Stimulated activated CD8-positive, alpha-beta memory T cell treated with anti-CD3 and anti-CD28 coated beads, Interleukin-4, amount 100 ng/mL, for 48 hours (primary cell): Measurements from ENCODE around the gene LTBP2.

ENCODE experiments used
- DNase-seq: peaks from one replicate; pipeline ENCODE4 v3.0.0-alpha.2; 2020

LTBP2 gene

DNA sequence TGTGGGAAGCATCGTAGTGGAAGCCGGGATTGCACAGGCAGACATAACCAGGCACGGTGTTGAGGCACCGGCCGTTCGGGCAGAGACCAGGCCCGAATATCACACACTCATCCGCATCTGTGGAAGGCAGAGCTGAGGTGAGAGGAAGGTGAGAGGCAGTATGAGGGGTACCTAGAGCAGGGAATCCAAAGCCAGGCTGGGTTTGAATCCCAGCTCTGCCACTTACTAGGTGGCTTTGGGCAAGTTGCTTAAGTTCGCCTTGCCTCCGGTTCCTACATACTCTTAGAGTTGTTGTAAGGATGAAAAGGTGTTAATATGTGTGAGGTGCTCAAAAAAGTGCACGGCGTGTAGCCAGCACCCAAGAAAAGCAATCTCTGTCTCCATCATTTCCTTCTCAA, 108.1 kb downstream of the LTBP2 start:
- DNase-seq: peak; percentile 18

DNA sequence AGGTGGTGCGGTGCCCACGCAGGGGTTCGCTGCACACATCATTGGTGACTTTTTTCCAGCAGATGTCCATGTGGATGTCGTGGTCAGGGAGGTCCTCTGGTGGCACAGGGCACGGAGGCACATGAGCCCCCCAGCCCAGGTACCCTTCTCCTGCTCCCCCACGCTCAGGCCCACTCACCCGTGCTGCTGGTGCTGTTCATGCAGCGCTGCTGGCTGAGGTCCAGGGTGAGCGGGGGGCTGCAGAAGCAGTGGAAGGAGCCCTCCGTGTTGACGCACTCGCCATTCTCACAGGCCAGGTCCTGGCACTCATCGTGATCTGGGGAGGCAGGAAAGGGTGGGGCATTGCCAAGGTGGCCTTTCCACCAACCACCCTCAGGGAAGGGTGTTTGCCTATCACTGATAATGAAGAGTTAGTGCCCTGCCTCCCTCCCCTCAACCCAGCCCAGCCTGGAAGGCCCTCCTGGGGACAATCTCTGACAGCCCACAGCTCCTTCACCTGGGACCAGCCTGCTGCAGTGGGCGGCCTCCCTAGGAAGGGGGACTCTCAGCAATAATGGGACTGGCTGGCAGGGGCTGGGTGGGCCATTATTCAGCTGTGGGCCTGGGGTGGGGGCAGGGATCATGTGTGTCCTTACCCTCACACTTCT, 108.6 kb downstream of the LTBP2 start:
- DNase-seq: peak; percentile 18

DNA sequence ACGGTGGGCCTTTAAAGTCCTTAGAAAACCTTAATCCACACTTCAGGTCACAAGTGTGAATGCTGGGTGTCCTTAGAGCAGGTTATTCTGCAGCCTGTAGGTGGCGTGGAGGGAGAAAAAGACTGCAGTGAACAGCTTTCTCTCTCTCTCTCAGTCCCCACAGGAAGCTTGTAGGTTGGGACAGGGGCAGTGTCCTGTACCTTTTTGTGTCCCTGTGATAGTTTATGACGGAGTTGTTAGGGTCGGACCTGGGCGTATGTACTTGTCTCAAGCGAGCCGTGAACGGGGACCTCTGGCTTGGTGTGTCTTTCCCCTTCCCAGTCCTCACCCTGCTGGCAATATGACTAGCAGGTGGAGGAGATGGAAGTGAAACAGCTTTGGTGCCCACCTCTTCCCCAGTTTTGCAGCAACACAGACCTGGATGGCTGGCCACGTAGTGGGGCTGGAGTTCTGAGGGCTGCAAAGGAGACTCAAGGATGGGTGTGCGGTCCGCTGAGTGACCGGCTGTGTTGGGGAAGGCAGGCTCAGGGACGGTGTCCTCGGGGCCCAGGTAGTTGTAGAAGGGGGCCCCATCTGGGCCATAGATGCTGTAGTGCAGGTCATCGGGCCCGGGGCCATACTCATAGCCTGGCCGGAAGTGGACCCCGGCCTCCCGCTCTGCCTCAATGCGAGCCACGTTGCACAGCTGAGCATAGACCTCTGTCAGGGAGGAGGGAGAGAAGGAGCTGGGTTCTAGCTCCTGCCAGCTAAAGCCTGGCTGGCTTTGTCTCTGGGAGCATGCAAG, 109.6 kb downstream of the LTBP2 start:
- no peak for DNase-seq

DNA sequence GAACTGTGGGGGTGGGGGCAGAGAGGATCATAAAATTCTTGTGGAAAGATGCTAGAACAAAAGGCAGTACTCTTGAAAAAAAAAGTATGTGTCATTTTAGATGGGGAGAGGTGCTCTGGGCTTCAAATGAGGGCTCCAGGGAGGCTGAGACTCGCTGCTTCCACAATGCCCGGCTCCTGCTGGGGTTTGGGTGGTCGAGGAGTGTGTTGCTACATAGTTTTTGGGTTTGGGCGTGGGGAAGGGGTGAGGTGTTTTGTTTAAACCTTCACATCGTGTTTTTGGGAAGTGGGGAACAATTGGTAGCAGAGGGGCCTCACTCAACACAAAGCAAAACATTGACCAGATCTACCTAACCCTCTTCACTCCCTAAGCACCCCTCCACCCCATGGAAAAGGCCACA, 110.3 kb downstream of the LTBP2 start:
- DNase-seq: no peak

DNA sequence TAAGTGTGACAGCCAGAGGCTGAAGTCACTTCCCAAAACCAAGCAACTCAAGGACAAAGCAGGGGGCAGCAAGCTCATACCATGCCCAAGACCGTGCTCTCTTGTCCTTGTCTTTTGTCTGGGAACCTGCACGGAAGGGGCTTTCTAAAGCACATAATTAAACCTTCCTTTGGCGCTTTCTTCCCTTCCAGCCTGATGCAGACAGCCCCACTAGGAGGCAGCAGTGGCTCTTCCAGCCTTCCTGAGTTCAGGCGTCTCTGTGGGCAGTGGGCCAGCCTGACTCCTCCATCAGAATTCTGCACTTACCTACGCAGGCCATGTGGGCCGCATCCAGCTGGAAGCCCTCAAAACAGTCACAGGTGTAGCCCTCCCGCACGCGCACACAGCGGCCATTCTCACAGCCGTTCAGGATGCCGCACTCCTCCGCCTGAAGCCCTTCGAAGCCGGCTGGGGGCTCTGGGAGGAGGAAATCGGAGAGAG, 110.9 kb downstream of the LTBP2 start:
- DNase-seq: no peak

DNA sequence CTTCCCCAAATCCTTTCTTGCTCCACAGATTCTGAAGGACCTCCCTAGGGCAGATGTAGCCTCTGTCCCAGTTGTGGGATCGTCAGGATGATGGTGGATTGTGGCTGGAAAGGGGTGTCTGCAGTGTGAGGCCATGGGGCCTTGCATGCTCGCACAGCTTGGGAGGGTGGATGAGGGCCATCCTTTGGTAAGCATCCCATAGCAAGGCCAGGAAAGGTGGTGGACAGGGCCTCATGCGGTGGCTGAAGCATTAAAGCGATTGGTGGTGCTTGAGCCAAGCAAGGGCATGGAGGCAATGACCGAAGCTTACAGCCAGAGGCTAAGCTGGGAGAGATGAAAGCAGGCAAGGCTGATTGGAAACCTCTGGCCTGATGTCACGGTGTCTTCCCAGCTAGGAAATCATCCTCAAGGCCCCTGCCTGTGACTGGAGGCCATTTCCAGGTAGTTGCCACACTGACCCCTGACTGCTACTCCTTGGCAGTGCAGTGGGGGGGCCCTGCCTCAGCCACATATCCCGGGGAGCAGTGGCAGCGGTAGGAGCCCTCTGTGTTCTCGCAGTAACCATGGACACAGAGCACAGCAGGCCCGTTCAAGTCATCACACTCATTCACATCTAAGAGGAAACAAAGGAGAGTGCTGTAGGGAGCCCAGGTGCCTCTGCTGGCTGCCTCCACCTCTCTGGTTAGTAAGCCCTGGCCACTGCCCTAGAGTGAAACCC, 111.5 kb downstream of the LTBP2 start:
- no peak for DNase-seq

DNA sequence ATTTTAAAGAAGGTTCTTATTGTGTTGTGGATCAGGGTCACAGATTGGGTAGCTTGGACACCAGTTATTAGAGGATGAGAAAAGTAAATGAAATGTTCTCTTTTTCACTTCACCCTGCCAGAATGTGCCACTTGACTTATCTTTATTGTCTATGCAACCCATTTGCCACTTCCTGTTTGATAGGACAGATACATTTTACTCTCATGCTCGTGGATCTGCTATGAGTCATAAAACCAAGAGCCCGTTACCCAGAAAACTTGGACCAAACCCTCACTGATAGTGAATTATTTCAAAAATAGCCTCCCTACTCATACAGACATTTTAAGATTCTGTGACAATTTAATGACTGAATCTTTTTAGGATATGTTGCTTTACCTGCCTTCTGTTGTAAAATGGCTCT, 116.7 kb downstream of the LTBP2 start:
- no peak for DNase-seq

DNA sequence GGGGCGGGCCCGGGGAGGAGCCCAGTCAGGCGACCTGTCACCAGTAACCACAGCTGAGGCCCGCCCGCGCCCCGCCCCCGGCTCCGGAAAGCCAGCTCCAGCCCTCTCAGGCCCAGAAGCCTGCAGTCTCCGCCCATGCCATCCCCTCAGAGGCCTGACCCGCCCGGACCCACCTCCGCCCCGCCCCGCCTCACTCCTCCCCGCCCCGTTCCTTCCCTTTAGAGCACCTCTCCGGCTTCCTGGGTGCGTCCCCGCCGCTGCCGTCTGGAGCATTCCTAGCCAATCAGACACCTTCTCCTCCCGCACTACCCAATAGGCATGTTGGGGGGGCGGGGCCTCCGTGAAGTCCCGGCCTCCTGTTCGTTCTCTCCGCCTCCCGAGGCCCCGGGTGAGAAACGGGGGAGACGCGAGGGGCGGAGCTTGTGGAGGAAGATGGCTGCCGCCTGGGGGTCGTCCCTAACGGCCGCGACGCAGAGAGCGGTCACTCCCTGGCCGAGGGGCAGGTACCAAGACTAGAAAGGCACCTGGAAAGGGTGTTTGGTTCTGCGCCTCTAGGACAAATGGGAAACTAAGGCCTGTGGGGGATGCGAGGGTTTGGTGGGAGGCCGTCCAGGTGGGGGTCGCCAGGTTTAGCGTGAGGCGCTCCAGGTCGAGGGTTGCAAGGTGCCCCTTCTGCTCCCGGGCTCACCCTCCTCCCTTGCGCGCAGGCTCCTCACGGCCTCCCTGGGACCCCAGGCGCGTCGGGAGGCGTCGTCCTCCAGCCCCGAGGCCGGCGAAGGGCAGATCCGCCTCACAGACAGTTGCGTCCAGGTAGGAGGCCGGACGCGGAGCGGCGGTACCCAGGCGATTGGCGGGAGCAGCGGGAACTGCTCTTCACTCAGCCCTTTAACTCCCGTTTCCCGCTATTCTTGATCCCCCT, 118.4 kb downstream of the LTBP2 start, which contains the start of gene ISCA2:
Gene ISCA2 (plus strand): TSS at position 423 of the 919 bp plus-strand sequence. CDS start 10 bp downstream, at position 433.
- DNase-seq: peak; percentile 100

DNA sequence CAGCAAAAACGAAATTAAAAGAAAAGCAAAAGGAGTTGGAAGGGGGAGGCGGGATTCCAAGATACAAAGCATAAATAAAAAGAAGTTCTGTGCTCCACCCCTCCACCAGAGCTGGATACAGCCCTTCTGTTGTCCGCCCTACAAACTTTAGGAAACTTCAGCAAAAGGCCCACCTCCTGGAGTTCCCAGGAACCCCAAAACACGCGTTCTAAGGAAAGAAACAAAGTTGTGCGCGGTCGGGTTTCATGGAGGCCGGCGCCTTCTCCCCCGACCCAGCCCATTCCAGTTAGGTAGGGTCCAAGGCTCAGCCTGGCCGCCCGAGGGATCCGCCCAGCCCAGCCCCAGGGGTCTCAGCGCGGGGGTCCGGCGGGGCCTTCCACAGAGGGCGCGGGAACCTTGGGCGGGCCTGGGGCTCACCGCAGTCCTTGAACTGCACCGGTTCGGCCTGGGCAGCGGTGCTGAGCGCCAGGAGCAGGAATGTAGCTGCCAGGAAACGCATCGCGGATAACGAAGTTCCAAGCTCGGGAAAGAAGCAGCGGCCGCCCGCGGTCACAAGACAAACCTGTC, 119.2 kb downstream of the LTBP2 start, which contains the start of gene NPC2:
Gene NPC2 (minus strand): TSS at position 530 of the 567 bp plus-strand sequence. CDS start 31 bp downstream, at position 499.
- no peak for DNase-seq

DNA sequence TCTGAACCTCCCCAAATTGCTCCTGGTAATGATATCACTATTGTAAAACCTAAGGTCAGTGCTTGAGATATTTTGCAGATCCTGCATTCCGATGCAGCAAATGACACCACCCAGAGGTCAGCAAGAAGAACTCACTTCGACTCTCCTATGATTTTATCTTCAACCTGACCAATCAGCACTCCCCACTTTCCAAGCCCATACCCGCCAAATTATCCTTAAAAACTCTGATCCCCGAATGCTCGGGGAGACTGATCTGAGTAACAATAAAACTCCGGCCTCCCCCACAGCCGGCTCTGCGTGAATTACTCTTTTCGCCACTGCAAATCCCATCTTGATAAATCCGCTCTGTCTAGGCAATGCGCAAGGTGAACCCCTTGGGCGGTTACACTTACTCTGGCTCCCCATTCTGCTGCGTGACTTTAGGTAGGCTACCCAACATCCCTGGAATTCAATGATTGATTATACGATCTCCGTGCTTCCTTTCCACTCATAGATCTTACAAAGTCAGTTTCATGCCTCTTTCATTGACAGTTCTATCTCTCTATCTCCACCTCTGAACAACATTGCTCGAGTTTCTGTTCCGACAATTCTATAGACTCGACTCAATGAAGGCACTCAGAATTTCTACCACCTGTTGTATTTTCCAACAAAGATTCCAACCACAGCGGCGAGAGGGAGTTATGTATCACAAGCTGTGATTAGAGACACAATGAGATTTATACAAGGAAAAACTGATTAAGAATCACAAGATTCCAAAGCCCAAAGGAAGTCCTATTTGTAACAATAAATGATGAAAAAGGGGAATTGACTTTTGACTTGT, 119.9 kb downstream of the LTBP2 start:
- no peak for DNase-seq

DNA sequence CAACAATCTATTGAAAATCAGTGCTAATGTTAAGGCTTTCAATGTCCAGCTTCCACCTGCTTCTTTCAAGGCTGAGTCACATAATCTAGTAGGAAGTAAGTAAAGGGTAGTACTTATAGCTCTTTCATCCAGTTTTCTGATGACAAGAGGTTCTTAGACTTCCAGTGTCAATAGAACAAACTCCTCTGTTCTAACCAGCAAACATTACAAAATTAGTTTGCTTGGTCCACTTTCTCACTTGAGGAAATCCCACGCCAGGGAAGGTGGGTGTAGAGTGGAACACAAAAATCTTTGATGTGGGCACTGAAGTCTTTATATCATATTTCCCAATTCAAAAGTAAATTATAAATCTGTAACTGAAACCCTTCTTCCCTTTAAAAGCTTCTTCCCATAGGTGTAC, 121.6 kb downstream of the LTBP2 start:
- DNase-seq: no peak

DNA sequence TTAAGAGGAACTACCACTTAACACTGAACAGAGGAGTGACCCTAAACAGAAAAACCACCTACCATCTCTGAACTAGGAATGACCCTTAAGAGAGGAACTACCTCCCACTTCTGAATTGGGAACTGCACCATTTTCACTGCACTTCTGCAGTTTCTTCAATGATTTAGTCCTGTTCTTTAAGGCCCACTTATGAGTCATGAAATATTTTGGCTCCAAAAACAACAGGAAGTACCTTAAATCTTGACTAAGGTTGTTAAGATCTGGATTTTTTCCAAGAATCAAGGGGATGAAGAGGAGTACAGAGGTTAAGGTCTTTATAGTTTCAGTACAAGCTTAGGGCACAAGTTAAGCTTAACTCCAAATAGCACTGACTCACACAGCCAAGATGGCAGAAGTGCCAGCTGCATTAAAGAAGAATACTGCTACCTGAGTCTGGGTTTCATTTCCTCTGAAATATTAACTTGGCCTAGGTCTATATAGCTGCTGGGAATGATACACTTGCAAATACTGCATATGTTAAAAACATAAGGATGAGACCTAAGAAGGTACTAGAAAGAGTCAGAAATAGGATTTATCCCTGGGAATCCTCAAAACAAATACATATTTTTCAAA, 123.1 kb downstream of the LTBP2 start:
- DNase-seq: no peak

DNA sequence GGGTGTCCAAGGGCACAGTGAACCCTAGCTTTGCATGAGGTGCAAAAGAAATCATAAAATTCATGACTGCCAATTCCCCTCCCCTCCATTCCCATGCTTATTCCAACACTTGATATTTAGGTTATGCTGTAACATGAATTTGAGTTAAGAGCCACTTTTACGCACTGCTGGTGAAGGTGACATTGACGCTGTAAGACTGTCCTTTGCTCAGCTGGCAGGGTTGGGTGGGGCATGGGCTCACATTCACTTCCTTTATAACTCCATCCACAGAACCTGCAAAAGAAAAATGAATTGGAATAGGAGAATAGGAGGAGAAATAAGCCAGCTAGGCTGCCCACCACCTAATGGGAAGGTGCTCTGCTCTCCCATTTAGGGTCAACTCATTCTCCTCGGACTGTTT, 125.9 kb downstream of the LTBP2 start:
- no peak for DNase-seq

DNA sequence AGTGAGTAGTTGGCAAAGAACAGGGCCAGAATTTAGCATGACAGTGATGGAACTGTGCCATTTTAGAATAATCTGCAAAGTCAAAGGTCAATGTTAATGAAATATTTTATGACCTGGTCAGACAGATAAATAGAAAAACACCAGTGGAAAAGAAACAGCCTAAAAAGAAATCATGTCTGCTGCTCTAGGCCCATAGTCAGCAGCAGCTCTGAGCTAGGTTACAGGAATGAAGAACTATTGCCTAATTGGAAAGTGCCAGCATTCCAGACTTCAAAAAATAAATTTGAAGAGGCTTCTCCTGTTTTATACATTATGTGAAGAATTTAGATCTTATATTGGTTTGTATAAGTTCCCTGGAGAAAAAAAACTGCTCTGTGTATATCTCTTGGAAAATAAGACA, 128.7 kb downstream of the LTBP2 start:
- no peak for DNase-seq

DNA sequence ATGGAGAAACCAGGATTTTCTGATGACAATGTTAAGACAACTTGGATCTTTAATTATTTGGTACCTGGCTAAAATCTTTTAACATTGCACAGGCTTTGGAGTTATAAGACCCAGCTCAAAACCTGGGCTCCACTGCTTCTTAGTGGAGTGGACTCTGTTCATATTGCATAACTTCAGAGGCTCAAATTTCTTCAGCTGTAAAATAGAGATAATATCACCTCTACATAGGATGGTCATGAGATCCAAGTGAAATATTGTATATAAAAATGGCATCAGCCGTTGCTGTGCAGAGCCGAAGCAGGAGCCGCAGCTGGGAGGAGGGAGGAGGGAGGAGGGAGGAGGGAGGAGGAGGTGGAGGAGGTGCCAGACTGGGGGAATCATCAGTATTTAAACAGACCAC, 129.5 kb downstream of the LTBP2 start:
- DNase-seq: no peak

DNA sequence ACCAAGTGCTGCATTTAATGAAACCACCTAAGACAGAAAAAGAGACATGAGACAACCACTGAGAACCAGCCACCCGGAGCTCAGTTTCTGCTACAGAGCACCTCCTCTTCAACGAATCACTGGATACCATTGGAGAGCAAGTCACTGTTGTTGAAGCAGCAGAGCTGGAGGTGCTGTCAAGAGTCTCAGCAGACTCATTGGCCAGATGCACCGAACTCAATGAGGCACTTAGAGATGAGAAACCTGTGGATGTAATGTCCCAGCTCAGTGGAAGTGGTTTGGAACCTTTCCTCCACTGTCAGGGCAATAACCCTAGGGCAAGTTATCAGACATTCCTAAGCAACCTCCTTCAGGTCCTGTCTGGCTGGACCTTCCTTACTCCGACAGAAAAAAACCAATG, 132.0 kb downstream of the LTBP2 start:
- DNase-seq: no peak

DNA sequence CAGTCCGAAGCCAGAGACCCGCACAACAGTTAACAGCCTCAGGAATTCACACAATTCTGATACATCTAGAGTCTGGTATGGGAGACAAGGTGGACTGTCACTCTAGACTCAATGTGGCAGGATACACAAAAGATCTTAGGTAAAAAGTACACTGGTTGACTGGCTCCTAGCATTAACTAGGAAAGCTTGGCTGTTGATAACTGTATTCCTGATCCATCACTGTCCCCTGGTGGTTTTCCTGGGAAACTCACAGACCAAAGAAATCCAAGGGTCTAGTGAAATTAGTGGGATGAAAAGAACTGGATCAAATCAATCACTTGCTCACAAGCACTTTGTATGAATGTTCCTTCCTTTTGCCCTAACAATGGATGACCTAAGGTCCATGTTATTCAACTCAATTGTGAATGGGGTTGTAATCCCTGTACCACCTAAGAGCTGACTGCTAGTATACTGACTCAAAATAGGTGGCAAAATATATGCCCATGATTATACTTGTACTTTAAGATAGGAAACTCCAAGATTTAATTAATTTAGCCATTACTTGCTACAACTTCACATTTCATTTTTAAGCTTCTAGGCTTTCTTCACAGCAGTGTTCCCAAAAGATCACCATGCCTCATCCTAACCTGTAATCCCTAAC, 132.9 kb downstream of the LTBP2 start:
- DNase-seq: no peak

DNA sequence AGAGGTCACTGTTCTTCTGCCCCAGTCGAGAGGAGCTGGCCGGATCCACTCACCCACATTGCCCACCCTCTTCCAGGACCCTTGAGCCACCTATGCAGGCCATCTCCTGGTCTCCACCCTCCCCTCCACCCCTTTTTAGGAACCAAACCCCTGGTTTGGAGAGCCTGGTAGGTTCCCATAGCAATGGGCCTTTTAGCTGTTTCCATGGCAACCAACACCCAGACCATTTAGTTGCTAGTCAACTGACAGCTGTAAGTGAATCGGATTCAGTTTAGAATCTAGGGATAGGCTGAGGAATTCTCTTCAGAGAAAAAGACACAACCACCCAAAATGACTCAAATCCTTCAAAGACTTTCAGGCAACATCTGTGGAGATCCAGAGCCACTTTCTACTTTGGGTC, 135.4 kb downstream of the LTBP2 start:
- no peak for DNase-seq

DNA sequence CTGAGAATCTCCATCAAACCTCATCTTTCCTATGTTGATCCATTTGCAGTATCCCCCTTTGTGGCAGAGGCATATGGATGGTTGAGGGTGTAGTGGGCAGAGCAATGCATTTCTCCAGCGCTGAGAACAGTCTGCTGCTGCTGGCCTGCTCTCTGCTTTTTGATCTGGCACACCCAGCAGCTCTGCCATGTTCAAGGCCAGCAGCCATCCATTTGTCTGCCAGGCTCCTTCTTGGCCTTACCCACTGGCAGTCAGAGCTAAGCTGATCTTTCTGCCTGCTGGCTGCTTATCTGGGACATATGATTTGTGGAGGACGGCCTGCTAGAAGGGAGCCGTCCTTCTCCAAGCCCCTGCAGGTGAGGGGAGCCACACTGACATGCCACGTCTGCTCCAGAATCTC, 135.9 kb downstream of the LTBP2 start:
- no peak for DNase-seq

DNA sequence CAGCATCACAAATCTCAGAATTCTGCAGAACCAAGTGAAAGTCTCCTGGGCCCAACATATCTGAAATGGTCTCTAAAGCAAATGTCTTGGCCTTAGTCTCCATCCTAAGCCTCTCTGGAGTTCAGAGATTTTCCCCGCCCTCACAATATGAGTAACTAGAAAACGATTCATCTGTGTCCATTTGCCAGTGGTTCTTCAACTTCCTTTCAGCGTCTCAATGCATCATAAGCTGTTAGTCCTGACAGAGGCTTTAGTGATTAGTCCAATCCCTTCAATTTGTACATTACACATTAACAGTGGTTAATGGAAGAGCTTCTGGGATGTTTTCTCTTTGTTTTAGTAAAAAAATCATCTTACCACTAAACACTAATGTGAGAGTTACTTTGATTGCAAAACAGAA, 136.4 kb downstream of the LTBP2 start:
- no peak for DNase-seq
